Stimulated activated CD8-positive, alpha-beta memory T cell treated with anti-CD3 and anti-CD28 coated beads, Interleukin-15, amount 100 ng/mL, for 1 hour (primary cell): ENCODE measurements around the gene IFNA10.
"Not testable (repeated sequence)": the region's sequence is repeated elsewhere in the genome, so short reads cannot be mapped to it uniquely, and the experiment has no call there.

Source experiments
- DNase-seq: peaks from one replicate; pipeline ENCODE4 v3.0.0-alpha.2; 2020; ENCODE audit warnings: low read depth

Gene IFNA10

DNA sequence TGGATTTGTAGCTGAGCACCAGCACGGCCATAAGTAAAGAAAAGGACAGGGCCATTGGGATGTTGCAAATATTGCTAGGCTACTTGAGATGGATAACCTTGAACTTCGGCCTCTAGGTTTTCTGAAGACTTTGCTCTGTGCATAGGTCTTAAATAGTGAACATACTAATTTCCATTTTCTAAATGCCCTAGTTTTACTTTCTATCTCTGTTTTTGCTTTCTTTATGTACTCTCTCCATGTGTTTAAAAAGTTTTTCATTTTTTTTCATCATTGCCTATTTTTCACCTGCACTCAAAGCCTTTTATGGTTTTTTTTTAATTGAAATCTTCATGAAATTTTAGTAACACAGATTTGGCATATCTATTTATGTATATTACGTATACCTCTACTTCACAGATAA is at the start of gene IFNA10:
Gene IFNA10, minus strand, starts transcription at position 101 of the 400 bp plus-strand sequence. Its CDS starts 46 bp downstream, at position 55.
- not testable (repeated sequence) for DNase-seq

- no peak for DNase-seq
Measured at GRCh38 chr9:21255538-21256212, 48.7 kb upstream of the IFNA10 start.

DNA sequence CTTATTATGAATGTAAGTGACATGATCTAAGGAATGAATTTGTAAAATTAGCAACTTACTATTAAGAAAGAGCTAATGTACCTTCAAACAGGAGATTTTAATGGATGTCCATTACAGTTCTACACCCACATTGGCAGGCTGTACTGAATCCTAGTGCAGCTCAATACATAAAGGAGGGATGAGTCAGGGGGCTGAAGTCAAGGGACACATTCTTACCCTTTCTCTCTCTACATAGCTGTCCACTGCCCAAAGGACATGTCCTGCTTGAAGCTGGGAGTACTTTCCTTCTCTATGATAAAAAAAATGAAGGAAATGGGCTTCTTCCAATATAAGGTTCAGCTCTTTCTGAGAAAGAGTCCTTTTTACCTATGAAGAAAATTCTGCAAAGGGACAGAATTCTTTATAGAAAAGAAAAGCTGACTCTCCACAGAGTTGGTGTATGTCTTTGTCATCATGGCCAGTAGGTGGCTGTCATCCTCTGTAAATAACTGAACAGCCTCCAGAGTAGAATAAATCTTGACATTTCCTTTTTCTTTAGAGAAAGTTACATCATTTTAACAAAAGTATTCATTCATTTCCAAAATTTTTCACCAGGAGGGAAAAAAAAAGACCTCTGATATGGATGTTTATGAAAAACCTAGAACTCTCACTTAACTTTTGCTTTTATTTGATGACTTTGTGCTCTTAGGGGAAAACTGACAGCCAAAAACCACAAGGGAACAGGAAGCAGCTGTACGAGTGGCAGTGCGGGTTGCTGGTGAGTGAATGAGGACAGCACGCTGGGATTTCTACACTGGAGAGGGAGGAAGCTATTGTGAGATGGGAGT is 46.0 kb upstream of the IFNA10 start:
- DNase-seq = no peak

DNA sequence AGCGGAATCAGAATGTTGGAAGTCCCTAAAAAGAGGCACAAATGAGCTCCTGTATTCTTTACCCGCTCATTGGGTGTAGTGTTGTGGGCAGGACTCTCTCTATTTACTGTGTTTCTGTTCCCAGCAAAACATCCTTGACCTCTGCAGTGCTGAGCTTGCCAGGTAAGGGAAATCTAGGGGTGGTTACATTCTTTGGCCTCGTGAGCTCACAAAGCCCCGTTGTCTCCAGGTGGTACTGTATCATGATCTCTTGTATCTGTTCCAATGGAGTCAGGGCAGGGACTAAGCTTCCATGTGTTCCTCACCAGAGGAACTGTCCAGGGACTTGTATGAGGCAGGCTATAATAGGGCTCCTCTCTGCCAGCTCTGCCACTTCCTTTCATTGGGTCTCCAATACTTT is 44.7 kb upstream of the IFNA10 start:
- no peak for DNase-seq

DNA sequence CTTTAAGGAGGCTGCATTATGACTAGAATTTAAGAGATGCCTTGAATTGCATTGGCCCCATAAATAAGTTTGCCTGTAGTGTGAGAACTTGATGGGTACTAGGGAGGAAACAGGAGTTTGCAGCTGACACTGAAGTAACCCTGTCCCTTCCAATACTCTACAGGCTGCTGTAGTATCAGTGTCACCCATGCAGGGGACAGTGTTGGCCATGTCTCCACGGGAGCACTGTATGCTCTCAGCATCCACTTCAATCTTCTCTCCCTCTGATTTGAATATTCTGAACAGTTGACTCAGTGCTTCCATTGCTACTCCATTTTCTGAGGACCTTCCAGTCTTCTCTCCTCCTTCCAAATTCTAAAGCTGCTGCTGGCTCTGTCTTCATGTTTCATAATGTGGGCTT is 44.2 kb upstream of the IFNA10 start:
- no peak for DNase-seq

DNA sequence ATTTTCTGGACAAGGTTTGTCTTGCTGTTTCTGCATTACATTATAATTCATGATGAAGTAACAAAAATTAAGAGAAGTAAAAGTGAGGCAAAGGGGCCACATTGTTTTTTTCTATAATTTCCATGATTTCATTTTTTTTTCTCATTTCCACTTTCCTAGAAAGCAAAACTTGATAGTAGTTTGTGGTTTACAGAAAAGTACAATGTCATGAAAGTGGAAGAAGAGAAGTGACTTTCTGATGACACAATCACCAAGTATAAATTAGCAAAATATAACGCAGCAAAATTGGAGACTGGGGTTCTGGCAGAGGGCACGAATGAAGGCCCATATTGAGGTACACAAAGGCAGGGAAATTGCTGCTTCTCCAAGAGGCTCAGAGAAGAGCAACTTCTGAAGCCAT is 37.9 kb upstream of the IFNA10 start:
- DNase-seq = no peak

GRCh38 chr9:21239911-21240310 is 33.0 kb upstream of the IFNA10 start, which contains the start of gene IFNA14:
Gene IFNA14, minus strand, starts transcription at chr9:21240005. Its CDS starts 70 bp downstream, at chr9:21239935.
- no peak for DNase-seq

DNA sequence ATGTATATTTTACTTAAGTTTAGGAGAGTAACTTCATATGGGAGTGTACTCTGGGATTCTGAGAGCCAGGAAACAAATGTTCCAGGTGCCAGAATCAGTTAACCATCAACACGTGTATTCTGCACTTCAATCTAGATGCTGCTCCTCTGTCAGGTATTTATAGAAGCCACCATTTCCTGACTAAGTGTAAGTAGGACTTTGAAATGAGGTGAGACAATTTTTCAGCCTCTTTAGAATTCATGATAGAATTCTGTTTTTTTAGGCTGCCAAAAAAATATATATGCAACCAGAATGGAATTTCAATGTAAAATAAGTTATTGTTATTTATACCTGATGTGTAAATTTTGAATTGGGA is 29.4 kb upstream of the IFNA10 start:
- DNase-seq = not testable (repeated sequence)

DNA sequence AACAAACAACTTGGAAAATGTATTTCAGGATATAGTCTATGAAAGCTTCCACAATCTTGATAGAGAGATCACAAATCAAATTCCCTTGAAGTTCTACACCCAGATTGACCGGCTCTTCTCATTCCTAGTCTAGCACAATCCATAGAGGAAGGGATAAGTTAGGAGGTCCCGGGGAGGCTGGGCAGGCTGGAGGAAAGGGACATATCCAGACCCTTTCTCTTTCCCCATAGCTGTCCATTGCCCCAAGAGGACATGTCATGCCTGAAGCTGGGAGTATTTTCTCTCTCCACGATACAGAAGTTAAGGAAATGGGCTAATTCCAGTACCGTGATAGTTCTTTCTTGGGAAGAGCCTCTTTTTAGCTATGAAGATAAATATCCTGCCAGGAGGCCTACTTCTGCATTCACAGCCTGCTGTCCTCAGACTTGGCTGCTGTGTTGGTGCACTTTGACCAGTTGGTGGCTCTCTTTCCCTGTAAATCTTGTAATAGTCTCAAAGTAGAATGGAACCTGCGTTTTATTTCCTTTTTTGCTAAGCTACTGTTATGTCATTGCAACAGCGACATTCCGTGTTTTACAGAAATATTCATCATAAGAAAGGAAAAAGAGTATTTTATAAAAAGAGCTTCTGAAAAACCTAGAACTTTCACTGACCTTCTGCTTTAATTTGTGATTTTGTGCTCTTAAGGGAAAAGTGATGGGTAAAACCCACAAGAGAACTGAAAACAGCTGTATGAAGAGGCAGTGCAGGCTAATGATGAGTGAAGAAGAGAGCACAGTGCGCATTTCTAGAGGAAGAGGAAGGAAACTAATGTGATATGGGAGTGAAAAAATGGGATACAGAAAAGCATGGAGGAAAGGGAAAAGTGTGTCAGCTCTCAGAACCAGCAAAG is 28.8 kb upstream of the IFNA10 start:
- not testable (repeated sequence) for DNase-seq

GRCh38 chr9:21234153-21234687 is 27.3 kb upstream of the IFNA10 start:
- no peak for DNase-seq

DNA sequence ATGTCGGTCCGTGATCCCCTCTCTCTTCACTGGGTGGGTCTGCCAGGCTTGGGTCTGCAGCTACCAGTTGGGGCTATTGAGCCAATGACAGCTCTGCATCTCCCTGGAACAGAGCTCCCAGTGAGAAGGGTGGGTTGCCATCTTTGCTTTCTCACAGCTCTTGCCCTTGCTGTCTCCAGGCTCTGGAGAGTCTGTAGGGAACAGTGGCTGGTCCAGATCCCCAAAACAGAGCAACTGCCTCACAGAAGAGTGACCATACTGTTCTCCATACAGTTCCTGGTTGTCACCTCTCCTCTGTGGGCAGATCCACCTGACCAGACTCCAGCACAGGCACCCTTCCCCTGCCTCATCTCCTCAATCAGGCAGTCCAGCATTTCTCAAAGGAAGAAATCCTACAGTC is 26.3 kb upstream of the IFNA10 start:
- no peak for DNase-seq

DNA sequence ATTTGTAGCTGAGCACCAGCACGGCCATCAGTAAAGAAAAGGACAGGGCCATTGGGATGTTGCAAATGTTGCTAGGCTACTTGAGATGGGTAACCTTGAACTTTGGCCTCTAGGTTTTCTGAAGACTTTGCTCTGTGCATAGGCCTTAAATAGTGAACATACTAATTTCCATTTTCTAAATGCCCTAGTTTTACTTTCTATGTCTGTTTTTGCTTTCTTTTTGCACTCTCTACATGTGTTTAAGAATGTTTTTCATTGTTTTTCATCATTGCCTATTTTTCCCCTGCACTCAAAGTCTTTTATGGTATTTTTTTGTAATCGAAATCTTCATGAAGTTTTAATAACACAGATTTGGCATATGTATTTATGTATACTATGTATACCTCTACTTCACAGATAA is 21.2 kb upstream of the IFNA10 start, which contains the start of gene IFNA17:
Gene IFNA17, minus strand, starts transcription at position 101 of the 400 bp plus-strand sequence. Its CDS starts 49 bp downstream, at position 52.
- DNase-seq = no peak

DNA sequence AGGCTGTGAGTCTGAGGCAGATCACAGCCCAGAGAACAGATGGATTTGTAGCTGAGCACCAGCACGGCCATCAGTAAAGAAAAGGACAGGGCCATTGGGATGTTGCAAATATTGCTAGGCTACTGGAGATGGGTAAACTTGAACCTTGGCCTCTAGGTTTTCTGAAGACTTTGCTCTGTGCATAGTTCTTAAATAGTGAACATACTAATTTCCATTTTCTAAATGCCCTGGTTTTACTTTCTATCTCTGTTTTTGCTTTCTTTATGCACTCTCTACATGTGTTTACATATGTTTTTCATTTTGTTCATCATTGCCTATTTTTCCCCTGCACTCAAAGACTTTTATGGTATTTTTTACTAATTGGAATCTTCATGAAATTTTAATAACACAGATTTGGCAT is 10.3 kb upstream of the IFNA10 start, which contains the start of gene IFNA16:
Gene IFNA16, minus strand, starts transcription at position 101 of the 400 bp plus-strand sequence. Its CDS starts 6 bp downstream, at position 95.
- not testable (repeated sequence) for DNase-seq

DNA sequence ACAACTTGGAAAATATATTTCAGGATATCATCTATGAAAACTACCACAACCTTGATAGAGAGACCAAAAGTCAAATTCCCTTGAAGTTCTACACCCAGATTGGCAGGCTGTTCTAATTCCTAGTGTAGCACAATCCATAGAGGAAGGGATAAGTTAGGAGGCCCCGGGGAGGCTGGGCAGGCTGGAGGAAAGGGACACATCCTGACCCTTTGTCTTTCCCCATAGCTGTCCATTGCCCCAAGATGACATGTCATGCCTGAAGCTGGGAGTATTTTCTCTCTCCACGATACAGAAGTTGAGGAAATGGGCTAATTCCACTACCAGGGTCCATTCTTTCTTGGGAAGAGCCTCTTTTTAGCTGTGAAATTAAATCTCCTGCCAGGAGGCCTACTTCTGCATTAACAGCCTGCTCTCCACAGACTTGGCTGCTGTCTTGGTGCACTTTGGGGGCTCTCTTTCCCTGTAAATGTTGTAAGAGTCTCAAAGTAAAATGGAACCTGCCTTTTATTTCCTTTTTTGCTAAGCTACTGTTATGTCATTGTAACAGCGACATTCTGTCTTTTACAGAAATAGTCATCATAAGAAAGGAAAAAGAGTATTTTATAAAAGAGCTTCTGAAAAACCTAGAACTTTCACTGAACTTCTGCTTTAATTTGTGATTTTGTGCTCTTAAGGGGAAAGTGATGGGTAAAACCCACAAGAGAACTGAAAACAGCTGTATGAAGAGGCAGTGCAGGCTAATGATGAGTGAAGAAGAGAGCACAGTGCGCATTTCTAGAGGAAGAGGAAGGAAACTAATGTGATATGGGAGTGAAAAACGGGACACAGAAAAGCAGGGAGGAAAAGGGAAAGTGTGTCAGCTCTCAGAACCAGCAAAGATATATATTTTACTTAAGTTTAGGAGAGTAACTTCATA is 6.7 kb upstream of the IFNA10 start:
- DNase-seq = not testable (repeated sequence)

- DNase-seq = not testable (repeated sequence)
Measured at GRCh38 chr9:21212160-21212559, 5.2 kb upstream of the IFNA10 start.

- not testable (repeated sequence) for DNase-seq
Measured at GRCh38 chr9:21210782-21211181, 3.8 kb upstream of the IFNA10 start.

DNA sequence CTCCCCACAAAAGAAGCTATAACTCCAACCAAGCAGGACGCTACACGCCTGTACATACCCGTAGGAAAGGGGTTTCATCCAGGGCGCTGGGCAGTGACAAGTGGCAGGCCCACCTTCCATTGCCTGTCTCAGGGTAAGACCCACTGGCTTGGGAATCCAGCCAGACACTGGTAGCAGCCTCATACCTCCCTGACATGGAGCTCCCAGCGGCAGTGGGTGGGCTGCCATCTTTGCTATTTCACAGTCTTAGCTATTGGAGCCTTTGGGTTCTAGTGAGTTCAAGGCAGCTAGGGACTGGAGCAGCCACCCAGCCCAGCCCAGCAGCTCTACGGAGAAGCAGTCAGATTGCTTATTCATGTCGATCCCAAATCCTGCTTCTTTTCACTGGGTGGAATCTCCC is 3.4 kb upstream of the IFNA10 start:
- no peak for DNase-seq

- DNase-seq = no peak
Measured at GRCh38 chr9:21205204-21205603, 1.7 kb downstream of the IFNA10 start.

- DNase-seq = not testable (repeated sequence)
Measured at GRCh38 chr9:21202105-21202504, 4.8 kb downstream of the IFNA10 start, which contains the start of gene IFNA7. Gene IFNA7, minus strand, starts transcription at chr9:21202205. Its CDS starts 40 bp downstream, at chr9:21202165.
